ENCODE data around the gene LRRC47.

LRRC47 gene

DNA sequence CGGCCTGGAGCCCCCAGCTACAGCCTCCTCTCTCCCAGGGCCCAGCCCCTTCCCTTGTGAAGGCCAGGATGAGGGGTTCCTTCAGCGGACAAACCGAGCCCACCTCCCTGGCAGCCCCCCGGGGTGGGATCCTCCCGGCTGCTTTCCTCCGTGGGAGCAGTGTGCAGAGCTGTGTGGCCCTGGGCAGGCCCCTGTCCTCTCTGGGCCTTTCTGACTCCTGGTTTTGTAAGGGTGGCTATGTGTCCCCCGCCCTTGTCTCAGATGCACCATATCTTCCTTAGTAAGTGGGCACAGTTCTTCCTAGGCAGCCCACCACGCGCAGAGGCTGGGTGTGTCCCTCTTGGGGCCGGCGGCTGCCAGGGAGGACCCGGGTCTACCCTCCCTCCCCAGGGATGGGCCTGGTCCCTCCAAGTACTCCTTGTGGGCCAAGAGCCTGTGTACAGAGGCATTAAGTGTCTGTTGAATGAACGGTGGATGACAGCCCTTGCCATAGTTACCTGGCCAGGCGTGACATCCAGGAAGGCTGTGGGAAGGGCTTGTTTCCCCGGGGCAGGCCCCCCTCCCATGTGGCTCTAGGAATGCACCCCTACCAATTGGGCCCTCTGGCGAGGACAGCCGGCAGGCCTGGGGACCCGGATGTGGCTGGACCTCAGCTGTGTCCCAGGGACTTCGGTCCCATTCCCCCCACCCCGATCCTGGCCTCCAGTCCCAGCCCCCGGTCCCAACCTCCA, 19.9 kb downstream of the LRRC47 start:
- DNase-seq = no peak
- in situ Hi-C loops (cut with HindIII; ENCODE audit: low pct_ligation_motif_present, low pct_unique_long_range_greater_than_20kb, low sequenced_read_pairs) = no loop called here

DNA sequence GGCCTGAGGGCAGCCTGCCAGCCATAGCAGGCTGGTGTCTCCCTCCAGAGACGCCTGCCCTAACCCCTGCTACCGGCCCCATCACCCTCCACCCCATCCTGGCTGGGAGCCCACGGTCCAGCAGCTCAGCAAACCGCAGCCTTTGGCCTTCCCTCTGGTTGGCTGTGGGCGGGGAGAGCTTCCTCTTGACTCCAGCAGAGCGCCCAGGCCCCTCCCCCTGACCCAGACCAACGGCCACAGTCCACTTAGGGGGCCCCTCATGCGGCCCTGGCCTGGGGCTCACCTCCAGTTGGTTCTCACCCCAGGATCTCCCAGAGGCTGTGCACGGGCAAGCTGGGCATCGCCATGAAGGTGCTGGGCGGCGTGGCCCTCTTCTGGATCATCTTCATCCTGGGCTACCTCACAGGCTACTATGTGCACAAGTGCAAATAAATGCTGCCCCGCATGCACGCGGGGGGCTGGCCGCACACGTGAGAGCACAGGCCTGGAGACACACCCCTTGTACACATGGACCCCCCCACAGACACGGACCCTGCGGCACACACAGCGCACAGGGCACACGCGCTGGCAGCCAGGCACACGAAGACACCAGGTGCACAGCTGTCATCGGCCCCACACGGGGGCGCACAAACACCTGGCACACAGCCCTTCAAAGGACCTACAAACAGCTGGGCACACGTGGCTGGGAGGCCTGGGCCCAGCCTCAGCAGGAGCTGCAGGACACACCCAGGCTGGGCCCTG, 20.6 kb downstream of the LRRC47 start:
- DNase-seq = peak; percentile 87
- in situ Hi-C loops (cut with HindIII; ENCODE audit: low pct_ligation_motif_present, low pct_unique_long_range_greater_than_20kb, low sequenced_read_pairs) = no loop called here

DNA sequence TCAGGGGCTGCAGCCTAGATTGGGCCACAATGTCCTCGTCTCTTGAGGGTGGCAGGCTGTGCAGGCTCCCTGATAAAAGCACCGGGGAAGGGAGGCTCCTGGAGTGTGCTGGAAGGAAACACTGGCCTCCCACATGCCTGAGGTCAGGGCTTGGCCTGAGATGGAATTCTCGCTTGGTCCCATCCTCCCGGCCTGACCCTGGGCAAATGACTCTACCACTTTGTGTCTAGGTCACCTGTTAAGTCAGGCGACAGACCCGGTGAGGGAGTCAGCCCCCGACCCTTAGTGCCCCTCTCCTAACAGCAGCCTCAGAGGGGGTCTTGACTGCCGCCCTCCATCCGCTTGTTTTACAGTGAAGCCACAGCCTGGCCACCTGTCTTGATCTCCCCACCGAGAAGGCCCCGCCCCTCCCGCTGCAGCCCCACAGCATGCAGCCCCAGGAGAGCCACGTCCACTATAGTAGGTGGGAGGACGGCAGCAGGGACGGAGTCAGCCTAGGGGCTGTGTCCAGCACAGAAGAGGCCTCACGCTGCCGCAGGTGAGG, 21.3 kb downstream of the LRRC47 start:
- in situ Hi-C loops (cut with HindIII; ENCODE audit: low pct_ligation_motif_present, low pct_unique_long_range_greater_than_20kb, low sequenced_read_pairs) = no loop called here
- DNase-seq = peak; percentile 46

DNA sequence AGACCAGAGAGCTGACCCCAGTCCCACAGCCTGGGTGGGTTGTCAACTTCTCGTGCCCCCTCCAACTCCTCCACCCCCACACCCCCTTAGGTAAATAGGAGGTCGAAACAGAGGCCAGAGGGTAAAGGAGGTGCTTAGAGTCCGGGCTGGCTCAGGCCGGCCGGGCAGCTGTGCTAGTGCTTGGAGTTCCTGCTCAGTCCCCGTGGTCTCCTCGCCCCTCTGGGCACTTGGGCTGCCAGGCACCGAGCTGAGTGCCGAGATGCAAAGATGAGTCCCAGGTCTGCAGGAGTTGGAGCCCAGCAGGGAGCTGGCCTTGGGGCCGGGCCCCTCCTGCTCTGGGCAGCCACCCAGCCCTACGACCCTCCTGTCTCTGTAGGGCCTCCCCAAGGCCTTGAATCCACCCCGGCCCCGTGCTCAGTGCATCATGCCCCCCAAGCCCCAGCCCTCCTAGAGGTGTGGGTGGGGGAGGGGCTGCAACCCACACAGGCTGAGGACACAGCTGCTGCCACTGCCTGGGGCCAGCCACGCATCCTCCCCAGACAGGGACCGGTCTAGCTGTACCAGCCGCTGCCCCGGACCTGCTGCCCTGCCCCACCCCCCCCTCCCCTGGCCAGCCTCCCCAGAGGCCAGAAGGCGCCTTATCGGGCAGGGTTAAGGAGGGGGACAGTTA, 21.9 kb downstream of the LRRC47 start:
- DNase-seq = no peak
- in situ Hi-C loops (cut with HindIII; ENCODE audit: low pct_ligation_motif_present, low pct_unique_long_range_greater_than_20kb, low sequenced_read_pairs) = no loop called here

DNA sequence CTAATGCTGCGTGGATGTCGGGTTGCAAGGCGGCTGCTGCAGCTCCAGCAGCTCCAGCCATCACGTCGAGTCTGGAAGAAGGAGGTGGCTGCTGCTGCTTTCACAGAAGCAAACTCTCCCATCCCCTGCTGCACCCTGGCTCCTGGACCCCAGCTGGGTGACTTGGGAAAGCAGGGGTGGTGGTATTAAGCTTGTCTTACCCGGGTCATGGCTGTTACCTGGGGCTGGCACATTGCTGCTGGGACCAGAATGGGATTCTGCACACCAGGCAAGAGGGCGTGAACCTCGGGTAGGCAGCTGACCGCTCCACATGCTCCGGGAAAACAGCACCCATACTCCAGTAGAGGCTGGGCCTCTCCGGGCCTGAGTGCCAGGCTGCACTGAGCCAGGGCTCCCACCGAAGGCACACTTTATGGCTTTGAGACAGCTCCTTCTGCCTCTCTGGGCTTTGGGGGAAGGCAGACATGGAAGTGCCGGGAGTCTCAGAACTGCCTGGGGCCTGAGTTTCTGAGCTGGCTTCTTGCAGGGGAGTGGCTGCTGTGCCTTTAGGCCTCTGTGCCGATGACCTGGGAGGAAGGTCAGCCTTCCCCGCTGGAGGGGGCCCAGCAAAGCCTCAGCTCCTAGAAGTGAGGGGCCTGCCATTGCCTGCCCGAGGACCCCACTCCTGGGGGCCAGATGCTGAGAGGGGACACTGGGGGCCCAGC, 22.6 kb downstream of the LRRC47 start:
- DNase-seq = no peak
- in situ Hi-C loops (cut with HindIII; ENCODE audit: low pct_ligation_motif_present, low pct_unique_long_range_greater_than_20kb, low sequenced_read_pairs) = no loop called here

DNA sequence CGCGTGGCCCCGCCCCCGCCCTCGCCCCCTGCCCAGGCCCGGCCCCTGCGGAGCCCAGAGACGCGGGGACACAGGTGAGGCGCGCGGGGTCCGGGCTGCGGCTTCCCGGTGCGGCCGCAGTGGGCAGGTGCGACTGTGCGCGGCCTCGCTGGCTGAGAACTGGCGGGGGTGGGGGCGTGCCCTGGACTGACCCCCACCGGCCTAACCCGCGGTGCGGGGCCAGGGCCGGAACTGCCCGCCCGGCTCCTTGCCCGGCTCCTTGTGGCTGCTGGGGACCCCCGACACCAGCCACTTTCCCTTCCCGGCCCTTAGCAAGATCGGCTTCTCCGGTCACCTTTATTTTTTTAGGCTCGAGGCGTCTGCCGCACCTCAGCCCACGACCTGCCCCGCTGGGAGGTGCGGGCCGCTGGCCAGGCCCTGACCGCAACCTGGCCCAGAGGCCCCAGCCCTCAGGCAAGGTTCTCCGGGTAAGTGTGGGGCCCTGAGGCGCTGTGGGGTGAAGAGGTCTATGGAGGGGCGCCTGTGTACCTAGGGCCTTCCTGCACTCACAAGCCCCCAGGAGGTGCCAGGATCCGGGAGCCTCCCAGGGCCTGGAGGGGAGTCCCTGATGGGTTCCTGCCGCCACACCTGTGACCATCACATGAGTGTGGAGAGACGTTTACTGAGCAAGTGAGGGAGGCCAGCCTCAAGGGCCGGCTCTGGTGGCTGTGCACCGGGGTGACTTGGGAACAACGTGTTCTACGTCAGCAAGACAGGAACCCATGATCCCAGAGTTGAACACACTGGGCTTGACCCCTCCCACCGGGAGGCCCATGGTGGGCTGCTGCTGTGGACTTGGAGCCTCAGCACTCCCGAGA, 23.4 kb downstream of the LRRC47 start, which contains the start of gene SMIM1:
SMIM1 (plus strand) TSS at position 35 of the 857 bp plus-strand sequence. CDS start 2,625 bp downstream, outside the sequence.
- DNase-seq = no peak
- in situ Hi-C loops (cut with HindIII; ENCODE audit: low pct_ligation_motif_present, low pct_unique_long_range_greater_than_20kb, low sequenced_read_pairs) = no loop called here

DNA sequence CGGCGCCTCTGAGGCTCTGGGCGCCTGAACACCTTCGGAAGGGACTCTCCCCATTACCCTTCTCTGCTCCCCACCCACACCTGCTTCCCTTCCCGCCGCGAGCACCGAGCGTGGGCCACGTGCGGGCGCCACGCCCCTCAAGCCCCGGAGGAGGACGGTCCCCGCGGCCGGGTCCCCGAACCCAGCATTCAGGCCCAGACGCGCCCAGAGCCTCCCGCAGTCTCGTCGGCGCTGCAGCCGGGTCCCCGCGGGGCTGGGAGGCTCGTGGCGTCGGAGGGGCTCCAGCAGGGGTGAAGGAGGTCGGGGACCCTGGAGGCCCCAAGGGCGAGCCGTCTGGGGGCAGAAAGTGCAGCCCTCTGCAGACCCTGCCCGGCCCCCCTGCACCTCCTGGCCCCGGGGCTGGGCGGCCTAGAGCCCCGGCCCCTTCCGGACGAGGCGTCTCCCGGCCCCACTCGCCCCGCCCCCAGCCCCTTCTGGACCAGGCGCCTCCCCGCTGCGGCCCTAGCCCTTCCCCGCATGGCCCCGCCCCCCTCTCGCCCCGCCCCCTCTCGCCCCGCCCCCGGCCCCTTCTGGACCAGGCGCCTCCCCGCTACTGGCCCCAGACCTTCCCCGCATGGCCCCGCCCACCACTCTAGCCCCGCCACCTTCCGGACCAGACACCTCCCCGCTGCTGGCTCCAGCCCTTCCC, 24.1 kb downstream of the LRRC47 start:
- in situ Hi-C loops (cut with HindIII; ENCODE audit: low pct_ligation_motif_present, low pct_unique_long_range_greater_than_20kb, low sequenced_read_pairs) = no loop called here
- peak; percentile 81 for DNase-seq

DNA sequence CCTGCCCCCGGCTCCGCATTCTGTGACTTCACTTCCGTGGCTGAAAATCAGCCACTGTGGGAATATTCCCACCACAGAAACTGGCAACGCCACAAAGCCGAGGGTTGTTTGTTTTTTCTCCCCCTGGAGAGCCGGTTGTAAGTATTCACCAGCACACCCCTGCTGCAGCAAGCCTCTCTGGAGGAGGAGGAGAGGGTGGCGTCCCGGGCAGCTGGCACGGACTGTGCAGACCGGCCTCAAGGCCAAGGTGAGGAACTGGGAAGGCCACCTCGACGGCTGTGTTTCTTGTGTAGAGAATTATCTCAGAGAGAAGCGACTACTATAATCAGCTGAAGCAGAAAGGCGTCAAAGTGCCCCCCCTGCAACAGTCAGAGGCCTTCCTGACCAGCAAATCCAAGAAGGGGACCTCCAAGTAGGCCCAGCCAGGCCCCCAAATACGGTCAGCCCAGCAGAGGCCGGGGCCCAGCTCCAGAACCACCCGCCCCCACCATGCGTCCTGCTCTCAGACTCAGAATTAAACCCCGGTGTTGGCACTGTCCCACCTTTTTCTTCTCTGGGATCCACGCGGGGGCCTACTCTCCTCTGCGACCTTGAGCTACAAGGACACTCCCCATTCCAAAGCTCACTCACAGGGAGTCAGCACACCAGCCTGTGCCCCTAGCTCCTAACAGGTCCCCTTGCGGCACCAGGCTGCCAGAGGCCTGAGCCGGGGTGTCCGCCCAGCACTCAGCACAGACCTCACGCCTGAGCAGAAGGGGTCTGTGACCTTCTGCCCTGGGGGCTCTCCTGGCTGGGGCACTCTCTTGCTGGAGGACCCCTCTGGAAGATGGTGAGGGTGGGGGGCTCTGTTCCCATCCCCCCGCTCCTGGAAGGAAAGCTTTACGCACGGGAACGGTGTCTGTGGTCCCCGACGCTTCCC, 24.9 kb downstream of the LRRC47 start:
- in situ Hi-C loops (cut with HindIII; ENCODE audit: low pct_ligation_motif_present, low pct_unique_long_range_greater_than_20kb, low sequenced_read_pairs) = no loop called here

DNA sequence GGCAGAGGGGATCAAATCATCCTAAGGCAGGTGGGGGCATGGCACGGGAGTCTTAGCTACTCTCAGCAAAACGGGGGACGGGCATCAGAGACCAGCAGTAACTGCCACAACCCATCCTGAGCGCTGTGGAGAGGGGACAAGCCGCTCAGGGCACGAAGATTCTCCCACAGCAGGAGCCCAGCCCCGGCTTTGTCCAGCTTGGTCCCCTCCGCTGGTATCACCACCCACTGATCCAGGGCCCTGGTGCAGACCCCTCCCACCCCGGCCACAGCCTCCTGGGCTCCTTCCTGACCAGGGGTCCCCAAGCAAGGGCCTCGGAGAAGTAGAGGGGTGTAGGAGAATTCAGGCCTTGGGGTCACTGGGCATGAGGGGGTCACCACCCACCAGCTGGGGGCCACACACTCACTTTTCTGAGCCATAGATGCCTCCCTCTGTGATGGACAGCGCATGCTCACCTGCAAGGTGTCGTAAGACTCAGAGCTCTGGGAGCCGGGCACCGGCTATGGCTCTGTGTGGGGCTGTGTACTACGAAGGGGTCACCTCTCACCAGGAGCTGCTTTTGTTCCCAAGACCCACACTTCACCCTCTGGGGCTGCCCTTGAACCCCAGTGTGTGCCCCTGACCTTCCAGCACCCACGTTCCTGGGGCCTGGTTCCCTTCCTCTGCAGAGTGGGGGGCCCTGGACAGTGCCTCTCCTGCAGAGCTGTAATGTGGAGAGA, 26.1 kb downstream of the LRRC47 start:
- DNase-seq = no peak
- in situ Hi-C loops (cut with HindIII; ENCODE audit: low pct_ligation_motif_present, low pct_unique_long_range_greater_than_20kb, low sequenced_read_pairs) = no loop called here

More for the DNA sequence above, 24.9 kb downstream of the LRRC47 start:
- no peak for DNase-seq

DNA sequence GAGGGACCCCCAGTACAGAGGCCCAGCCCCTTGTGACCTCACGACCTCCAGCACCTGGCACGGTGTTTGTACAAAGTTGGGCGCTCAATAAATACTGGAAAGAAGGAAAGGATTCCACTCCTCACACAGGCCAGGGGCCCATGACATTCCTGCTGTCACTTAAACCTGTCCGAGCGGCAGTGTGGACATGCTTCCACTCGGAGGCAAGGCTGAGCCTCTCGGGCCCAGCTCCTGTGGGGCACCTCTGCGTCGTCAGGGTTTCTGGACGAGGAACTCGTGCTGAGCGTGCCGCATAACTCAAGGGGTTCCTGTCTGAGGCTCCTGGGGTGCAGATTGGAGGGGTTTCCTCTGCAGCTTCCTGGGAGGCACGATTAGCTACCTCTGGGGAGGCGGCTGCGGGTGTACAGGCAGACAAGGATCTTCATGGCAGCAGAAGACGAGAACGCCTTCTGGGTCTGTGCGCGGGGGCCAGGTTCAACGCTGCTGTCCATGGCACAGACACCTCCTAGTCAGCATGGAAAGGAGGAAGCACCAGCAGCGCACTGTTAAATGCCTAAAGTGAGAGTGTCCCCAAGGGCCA, 27.4 kb downstream of the LRRC47 start:
- in situ Hi-C loops (cut with HindIII; ENCODE audit: low pct_ligation_motif_present, low pct_unique_long_range_greater_than_20kb, low sequenced_read_pairs) = no loop called here
- no peak for DNase-seq

DNA sequence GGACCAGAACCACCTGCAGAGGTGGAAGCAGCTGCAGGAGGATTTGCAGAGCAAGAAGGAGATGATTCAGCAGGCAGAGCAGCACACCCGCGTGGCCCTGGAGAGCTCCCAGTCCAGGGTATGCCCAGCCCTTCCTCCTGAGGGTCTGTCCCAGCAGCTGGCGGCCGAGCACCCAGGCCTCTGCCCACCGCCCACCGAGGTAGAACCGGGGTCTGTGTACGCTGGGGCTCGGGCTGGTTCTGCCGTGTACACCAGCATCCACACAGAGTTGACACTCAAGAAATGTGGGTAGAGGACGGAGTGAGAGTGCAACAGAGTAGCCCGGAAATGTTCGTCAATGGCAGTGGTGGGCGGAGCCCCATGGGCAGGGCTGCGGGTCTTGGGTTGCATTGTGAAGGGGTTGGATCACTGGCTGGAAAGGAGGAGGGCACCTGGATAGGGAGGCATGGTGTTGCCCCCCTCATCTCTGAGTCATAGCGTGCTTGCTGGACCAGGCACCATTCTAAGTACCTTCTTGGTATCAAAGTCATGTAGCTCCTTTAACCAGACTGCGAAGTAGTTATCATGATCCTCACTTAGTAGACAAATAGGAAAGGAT, 28.9 kb downstream of the LRRC47 start:
- DNase-seq = no peak
- in situ Hi-C loops (cut with HindIII; ENCODE audit: low pct_ligation_motif_present, low pct_unique_long_range_greater_than_20kb, low sequenced_read_pairs) = no loop called here

DNA sequence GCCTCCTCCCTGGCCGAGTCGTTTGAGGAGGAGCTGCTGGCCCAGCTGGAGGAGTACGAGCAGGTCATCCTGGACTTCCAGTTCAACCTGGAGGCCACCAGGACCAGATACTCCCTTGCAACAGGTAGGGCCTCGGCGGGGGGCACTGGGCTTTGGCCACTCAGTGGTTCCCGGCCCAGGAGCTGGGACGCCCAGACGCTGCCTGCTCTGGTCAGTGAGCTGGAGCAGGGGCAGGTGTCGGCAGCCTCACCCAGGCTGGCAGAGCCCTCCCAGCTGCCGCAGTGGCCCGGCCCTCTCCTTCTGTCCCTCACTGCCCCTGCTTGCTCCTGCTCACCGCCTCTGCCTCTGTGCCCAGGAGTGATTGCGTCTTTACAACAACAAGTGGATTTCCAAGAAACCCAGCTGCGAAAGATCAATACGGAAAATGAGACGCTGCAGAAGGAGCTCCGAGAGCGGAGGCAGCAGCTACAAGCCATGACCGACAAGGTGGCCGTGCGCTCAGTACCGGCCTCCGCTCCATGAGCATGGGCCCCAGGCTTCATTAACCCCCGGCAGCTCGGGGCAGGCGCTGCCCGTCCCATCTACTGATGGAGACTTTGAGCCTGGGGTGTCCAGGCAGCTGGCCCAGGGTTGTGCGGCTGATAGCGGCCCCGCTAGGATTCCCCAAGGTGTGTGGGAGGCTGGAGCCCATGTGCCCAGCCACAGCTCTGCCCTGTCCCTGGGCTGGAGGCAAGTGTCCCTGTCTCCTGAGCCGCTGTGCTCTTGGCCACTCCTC, 32.8 kb downstream of the LRRC47 start:
- no peak for DNase-seq
- in situ Hi-C loops (cut with HindIII; ENCODE audit: low pct_ligation_motif_present, low pct_unique_long_range_greater_than_20kb, low sequenced_read_pairs) = no loop called here

DNA sequence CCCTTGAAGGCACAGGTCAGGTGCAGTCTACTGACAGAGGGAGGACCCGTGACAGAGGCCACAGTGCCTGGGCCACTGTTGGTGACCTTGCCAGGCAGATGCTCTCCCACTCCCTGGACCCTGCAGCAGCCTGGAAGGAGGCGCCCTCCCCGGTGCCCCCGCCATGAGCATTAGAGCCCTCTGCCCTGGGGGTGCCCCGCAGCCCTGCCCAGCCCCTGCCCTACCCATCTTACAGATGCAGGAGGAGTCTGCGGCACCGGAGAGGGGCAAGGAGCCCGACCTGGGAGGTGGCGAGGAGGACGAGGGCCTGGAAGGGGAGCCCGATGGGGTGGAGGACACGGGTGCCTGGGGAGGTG, 33.4 kb downstream of the LRRC47 start:
- in situ Hi-C loops (cut with HindIII; ENCODE audit: low pct_ligation_motif_present, low pct_unique_long_range_greater_than_20kb, low sequenced_read_pairs) = no loop called here
- no peak for DNase-seq

DNA sequence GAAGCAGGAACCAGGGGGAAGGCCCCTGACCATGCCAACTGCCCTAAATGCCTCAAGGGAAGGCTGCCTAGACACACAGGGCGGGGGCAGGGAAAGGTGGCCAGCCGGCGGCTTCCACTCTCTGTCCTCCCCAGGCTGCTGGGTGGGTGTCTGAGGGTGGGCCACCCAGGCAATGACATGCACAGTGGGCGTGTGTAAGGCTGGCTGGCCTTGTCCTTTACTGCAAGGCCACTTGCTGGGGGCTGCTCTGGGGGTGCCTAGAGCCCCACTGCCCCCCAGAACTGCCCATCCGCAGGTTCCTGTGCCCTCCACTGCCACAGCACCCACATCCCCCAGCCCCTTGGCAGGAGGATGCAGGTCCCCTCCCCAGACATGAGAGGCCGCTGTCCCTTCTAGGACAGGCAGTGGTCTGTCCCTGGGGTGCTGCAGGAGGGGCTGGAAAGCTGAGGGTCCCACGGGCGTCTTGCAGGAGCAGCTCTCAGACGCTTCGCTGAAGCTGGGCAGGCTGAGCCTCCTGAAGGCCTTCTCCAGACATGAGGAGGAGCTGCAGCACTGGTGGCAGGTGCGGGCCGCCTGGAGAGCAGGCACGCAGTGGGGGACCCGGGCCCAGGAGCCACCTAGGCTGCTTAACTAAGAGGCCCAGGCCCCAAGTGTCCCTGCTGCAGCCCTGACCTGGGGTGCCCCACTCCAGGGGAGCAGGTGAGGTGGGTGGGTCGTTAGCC, 34.0 kb downstream of the LRRC47 start:
- in situ Hi-C loops (cut with HindIII; ENCODE audit: low pct_ligation_motif_present, low pct_unique_long_range_greater_than_20kb, low sequenced_read_pairs) = no loop called here
- no peak for DNase-seq
